Urinary bladder (tissue), 4 donors: ENCODE results near the gene PLA2G12B. TPM values are rescaled to one million over a fixed set of nuclear protein-coding genes. Genes with fewer than 3 reads are reported as not detected.

Source experiments
- DNase-seq: peaks from one replicate; pipeline ENCODE4 v3.0.0-alpha.2; 2015; ENCODE audit errors: extremely low spot score
- H3K27ac ChIP-seq: one replicate; pipeline ENCODE4 v1.5.1; 2013; ENCODE audit warnings: low read depth, mild to moderate bottlenecking, moderate library complexity
- H3K36me3 ChIP-seq: one replicate; pipeline ENCODE4 v1.6.1; 2013; ENCODE audit warnings: mild to moderate bottlenecking, moderate library complexity; ENCODE audit not compliant: insufficient read depth
- H3K4me1 ChIP-seq: one replicate; pipeline ENCODE4 v1.6.1; 2013; ENCODE audit warnings: mild to moderate bottlenecking, moderate library complexity; ENCODE audit not compliant: insufficient read depth
- H3K4me3 ChIP-seq: one replicate; pipeline ENCODE4 v1.5.1; 2013; ENCODE audit warnings: low read depth, low read length
- WGBS: extraction: QIAGEN DNeasy Blood & Tissue Kit; methylation state at CpG from one replicate; pipeline ENCODE4 v1.1.7; 2013; 5-methylcytosine and 5-hydroxymethylcytosine counted together
- polyA plus RNA-seq: library from polyadenylated mRNA; stranded (reverse); fragments of 200-250 nt; gene quantifications from one replicate; pipeline ENCODE4 v1.2.3, GENCODE V29; 2013
- total RNA-seq: library from RNA; depleted of rRNA; stranded (reverse); fragments of >200 nt; gene quantifications from one replicate; pipeline ENCODE4 v1.2.3, GENCODE V29; 2014
- donor health status: healthy with polysubstance abuse.
- donor health status: healthy.

Gene PLA2G12B
- total and polyA plus RNA-seq, 2 donors, result not detected

DNA sequence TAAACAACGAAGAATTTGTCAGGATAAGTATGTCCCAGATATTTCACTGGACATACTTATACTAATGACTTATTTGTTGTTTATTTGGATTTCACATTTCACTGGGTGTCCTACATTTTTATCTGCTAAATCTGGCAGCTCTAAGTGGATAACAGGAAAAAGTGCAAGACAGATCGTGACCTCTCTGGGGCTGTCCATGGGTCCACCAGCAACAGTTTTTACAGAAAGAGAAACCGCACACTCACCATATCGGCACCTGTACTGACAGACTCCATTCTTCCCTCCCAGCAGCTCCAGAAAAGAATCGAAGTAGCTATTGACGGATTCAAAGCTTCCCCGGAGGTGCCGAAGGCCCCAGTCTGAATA lies 393 bp downstream of the PLA2G12B start:
- no peak for DNase-seq
- Histone ChIP-seq H3K36me3 (no peaks in the 10 kb centered on the region), H3K27ac (no peak overlapping the region), H3K4me3 (no peak overlapping the region), H3K4me1 (no peaks in the 10 kb centered on the region)
- WGBS, result 79% methylated on average over 8 of the region's 8 CpGs

DNA sequence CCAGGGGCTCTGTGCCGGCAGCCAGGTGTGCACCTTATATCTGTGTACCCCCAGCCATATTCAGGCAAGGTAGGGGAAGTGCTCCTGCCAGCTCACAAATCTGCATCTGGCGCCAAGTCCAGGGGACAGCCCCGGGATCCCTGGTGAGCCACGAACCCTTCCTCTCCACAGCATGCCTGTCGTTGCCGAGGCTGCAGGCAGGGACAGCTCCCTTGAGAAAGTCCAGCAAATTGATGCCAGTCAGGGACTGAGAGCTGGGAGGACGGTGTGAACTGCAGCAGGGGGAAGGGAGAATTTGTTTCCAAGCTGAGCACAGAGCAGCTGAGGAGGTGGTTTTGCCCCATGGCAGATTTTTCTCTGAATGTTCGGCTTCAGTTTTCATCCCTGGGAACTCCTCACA lies 919 bp downstream of the PLA2G12B start:
- 52% methylated on average over 8 of the region's 8 CpGs for WGBS
- Histone ChIP-seq H3K36me3 (no peaks in the 10 kb centered on the region), H3K4me3 (no peak overlapping the region), H3K27ac (no peak overlapping the region), H3K4me1 (no peaks in the 10 kb centered on the region)
- DNase-seq, result no peak

DNA sequence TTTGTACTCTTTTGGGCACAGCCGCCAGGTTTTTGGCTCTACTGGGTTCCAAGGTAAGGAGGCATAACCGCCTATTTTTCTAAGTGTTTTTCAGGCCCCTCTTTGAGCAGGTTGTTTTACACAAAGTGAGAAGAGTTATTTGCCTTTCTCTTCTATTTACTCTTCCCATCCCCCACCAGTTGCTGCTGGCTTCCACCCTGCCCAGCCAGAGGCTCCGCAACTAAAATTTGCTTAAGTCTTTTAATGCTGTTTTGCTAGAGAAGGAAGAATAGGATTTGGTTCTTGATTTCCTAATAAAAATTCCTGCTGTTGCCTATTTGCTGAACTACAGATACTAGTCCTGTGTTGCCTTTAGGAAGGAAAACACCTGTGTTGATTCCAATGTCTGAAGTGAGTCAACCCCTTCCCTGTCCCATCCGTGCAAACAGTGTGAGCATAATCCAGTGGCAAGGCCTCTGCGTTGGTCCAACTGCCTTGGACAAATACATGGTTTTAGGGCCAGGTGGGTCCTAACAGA lies 1.9 kb downstream of the PLA2G12B start:
- DNase-seq, result no peak
- Histone ChIP-seq H3K36me3 (no peaks in the 10 kb centered on the region), H3K4me3 (no peak overlapping the region), H3K27ac (no peak overlapping the region), H3K4me1 (no peaks in the 10 kb centered on the region)
- WGBS, result 58% methylated on average over 5 of the region's 5 CpGs

DNA sequence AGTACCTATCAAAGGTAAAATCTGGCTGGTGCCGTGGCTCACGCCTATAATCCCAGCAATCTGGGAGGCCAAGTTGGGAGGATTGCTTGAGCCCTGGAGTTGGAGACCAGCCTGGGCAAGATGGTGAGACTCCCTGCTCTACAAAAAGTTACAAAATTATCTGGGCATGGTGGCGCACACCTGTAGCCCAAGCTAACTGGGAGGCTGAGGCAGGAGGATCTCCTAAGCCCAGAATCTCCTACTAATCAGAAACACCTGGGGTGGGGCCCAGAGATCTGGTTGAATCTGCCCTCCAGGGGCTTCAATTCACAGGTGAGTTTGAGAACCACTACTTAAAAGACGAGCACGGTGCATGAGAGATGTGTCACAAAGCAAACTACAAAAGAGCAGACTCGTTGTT lies 2.4 kb downstream of the PLA2G12B start:
- H3K36me3 ChIP-seq, result no peaks in the 10 kb centered on the region
- H3K4me3 ChIP-seq, result no peak overlapping the region
- WGBS, result 85% methylated on average over 6 of the region's 6 CpGs
- H3K4me1 ChIP-seq, result no peaks in the 10 kb centered on the region
- DNase-seq, result no peak
- no peak overlapping the region for H3K27ac ChIP-seq

DNA sequence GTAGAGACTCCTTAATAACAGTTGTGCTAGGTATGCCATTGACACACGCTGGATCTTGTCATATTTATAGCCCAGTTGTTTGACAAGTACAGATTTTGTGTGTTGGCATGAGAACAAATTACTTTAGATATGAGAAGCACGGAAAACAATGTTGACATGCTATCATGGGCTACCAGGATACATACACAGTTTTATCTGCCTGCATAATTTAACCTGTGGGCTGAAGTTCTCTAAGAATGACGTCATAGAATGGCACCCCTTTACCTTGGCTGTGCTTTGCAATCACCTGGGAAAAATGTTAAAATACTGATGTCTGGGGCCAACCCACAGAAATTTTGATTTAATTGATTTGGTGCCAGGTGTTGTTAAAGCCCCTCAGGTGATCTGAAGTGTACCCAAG lies 2.8 kb downstream of the PLA2G12B start:
- Histone ChIP-seq H3K4me1 (no peaks in the 10 kb centered on the region), H3K4me3 (no peak overlapping the region), H3K36me3 (no peaks in the 10 kb centered on the region), H3K27ac (no peak overlapping the region)
- WGBS, result 47% methylated on average over 3 of the region's 3 CpGs
- no peak for DNase-seq

DNA sequence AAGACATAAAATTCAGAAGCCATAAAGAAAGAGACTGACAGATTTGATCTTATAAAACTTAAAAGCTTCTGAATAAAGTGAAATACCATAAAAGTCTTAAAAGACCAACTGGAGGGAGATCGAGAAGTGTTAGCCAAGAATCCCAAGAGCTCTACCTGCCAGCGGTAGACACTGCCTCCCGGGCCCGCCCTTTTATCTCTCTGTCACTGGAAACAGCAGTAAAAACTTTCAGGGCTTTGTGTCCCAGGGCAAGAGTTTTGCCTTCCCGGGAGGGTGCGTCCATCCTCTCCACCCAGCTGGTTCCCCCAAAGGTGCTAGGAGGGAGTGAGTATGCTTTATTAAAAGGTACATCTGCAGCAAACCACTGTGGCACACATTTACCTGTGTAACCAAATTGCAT lies 5.8 kb downstream of the PLA2G12B start:
- no peak for DNase-seq
- 24% methylated on average over 6 of the region's 6 CpGs for WGBS
- Histone ChIP-seq H3K4me1 (no peaks in the 10 kb centered on the region), H3K4me3 (no peak overlapping the region), H3K36me3 (no peaks in the 10 kb centered on the region), H3K27ac (no peak overlapping the region)

DNA sequence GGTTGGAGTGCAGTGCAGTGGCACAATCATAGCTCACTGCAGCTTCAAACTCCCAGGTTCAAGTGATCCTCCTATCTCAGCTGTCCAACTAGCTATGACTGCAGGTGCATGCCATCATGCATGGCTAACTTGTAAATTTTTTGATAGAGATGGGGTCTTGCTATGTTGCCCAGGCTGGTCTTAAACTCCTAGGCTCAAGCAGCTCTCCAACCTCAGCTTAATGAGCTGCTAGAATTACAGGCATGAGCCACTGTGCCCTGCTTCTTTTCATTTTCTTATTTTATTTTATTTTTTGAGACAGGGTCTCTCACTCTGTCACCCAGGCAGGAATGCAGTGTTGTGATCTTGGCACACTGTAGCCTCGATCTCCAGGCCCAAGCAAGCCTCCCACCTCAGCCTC lies 7.6 kb downstream of the PLA2G12B start:
- H3K4me1 ChIP-seq, result no peaks in the 10 kb centered on the region
- no peaks in the 10 kb centered on the region for H3K36me3 ChIP-seq
- no peak for DNase-seq
- no peak overlapping the region for H3K4me3 ChIP-seq
- no peak overlapping the region for H3K27ac ChIP-seq
- WGBS, result 93% methylated on average over 1 of the region's 1 CpG

DNA sequence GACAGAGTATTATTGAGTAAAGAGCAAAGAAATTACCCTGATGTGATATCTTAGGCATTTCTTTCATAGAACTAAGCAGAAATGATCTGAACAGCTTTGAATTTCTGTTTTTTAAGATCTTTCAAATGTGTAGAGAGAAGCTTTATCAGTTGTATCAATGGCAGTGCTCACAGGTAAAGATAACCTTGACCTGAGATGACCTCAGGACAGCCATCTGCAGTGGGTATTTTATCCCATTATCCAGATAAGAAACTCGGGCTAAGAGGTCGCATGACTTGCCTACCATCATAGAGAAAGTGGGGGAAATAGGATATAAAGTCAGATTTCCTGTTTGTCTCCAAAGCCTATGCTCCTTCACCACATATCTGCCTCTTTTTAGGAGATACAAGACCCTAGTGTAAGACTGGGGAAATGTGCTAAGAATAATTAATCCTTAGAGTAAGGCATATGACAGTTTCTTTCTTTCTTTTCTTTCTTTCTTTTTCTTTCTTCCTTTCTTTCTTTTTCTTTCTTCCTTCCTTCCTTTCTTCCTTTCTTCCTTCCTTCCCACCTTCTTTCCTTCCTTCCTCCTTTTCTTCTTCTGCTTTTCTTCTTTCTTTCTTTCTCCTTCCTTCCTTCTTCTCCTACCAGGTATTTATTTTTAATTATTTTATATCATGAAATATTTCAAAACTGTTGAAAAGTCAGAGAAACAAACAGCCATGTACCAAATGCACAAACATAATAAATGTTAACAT lies 10.9 kb downstream of the PLA2G12B start:
- DNase-seq, result no peak
- no peak overlapping the region for H3K27ac ChIP-seq
- H3K4me3 ChIP-seq, result no peak overlapping the region
- no peaks in the 10 kb centered on the region for H3K36me3 ChIP-seq
- 50% methylated on average over 2 of the region's 2 CpGs for WGBS
- no peaks in the 10 kb centered on the region for H3K4me1 ChIP-seq

DNA sequence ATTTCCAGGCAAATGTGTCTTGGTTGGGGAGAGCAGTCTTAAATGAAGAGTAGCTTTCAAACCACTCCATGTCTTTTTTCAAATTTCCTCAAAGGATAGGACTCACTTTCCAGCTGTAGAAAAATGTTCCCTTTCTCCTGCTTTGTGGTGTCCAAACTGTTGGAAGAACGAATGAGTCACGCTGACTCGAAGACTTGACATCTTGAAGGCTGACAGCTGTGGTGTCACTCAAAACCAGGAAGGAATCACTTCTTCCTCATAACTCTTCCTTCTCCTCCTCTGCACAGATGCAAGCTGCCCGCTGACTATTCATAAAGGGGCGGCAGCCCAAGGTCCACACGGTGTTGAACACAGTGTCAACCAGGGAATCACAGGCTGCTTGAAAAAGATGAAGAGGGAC lies 19.2 kb downstream of the PLA2G12B start:
- Histone ChIP-seq H3K4me3 (no peak overlapping the region), H3K4me1 (no peaks in the 10 kb centered on the region), H3K36me3 (no peaks in the 10 kb centered on the region), H3K27ac (no peak overlapping the region)
- no peak for DNase-seq
- WGBS, result 92% methylated on average over 6 of the region's 6 CpGs

DNA sequence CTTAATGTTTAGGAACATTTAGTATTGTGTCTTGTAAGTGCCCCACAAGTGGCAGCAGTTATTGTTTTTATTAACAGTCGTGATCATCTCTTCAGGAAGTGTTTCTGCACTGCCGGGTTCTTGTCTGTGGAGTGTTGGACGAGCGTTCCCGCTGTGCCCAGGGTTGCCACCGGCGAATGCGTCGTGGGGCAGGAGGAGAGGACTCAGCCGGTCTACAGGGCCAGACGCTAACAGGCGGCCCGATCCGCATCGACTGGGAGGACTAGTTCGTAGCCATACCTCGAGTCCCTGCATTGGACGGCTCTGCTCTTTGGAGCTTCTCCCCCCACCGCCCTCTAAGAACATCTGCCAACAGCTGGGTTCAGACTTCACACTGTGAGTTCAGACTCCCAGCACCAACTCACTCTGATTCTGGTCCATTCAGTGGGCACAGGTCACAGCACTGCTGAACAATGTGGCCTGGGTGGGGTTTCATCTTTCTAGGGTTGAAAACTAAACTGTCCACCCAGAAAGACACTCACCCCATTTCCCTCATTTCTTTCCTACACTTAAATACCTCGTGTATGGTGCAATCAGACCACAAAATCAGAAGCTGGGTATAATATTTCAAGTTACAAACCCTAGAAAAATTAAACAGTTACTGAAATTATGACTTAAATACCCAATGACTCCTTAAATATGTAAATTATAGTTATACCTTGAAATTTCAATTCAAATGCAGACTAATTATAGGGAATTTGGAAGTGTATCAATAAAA lies 22.2 kb downstream of the PLA2G12B start:
- no peak overlapping the region for H3K27ac ChIP-seq
- DNase-seq, result no peak
- WGBS, result 89% methylated on average over 20 of the region's 20 CpGs
- H3K4me3 ChIP-seq, result no peak overlapping the region
- no peaks in the 10 kb centered on the region for H3K36me3 ChIP-seq
- H3K4me1 ChIP-seq, result no peaks in the 10 kb centered on the region

DNA sequence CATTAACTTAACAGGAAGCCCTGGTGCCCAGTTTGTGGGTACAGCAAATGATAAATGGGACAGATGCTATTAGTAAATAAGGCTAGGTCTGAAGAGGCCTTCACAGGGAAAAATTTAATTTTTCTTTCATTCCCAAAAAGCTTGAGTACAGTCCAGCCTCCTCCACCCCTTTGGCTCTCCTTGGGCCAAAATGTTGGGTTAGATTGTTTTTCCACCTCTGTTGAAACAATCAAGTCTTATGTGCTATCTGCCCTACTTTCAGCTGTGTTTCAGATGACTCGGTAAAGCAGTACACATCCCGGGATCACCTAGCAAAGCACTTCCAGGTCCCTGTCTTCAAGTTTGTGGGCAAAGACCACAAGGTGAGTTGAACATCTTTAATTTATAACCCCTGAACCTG lies 24.3 kb downstream of the PLA2G12B start:
- DNase-seq, result no peak
- WGBS, result 76% methylated on average over 2 of the region's 2 CpGs
- no peaks in the 10 kb centered on the region for H3K36me3 ChIP-seq
- H3K4me1 ChIP-seq, result no peaks in the 10 kb centered on the region
- H3K4me3 ChIP-seq, result no peak overlapping the region
- H3K27ac ChIP-seq, result no peak overlapping the region

DNA sequence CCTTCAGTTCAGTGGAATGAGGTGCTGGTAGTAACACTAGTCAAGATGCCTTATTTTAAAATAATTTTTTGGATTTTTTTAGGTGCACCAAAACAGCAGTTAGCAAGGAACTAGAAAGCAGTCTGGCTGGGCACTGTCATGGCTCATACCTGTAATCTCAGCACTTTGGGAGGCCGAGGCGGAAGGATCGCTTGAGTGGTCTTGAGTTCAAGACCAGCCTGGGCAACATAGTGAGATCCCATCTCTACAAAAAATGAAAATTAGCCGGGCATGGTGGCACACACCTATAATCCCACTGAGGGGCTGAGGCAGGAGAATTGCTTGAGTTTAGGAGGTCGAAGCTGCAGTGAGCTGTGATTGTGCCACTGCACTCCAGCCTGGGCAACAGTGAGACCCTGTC lies 25.8 kb downstream of the PLA2G12B start:
- Histone ChIP-seq H3K36me3 (no peaks in the 10 kb centered on the region), H3K4me3 (no peak overlapping the region), H3K27ac (no peak overlapping the region), H3K4me1 (no peaks in the 10 kb centered on the region)
- no peak for DNase-seq
- WGBS, result 97% methylated on average over 5 of the region's 5 CpGs

DNA sequence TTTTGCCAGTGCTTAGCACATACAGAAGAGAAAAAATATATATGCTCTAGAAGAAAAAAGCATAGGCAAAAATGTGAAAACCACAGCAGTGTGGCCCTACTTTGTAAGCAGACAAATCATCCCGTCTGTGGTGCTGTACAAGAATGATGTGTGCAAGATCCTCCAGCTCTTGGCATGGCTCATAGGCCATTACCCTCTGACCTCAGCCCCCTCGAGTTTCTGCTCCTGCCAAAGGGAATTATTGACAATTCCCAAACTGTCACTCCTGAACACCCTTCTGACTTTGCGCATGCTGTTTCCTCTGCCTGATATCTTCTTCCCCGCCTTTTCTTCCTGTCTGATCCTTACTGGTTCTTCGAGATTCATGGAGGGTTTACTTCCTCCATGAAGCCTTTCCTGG lies 27.1 kb downstream of the PLA2G12B start:
- 63% methylated on average over 5 of the region's 5 CpGs for WGBS
- Histone ChIP-seq H3K4me1 (no peaks in the 10 kb centered on the region), H3K27ac (no peak overlapping the region), H3K36me3 (no peaks in the 10 kb centered on the region), H3K4me3 (no peak overlapping the region)
- no peak for DNase-seq

DNA sequence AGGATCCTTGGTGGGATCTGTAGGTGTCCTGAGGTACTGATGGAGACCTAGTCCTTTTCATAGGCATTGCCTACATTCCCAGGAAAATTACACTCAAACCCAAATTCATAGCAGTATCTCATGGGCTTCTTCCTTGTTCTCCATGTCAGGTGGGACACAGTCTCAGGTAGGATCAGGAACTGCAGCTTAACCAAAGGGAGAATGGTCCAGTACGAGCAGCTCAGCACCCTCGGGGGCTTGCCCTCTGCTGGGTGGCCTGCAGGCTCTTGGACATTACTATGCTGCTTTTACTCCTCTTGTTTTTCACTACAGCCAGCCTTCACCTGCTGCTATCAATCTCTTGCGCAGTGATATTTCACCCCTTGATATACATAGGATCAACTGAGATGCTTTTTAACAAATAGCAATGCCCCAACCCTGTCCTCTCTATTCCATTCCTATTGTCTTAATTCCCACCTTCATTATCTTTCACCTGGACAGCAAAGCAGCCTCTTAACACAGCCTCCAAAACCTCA lies 28.6 kb downstream of the PLA2G12B start:
- DNase-seq, result no peak
- H3K4me3 ChIP-seq, result no peak overlapping the region
- H3K4me1 ChIP-seq, result no peaks in the 10 kb centered on the region
- 89% methylated on average over 3 of the region's 3 CpGs for WGBS
- H3K27ac ChIP-seq, result no peak overlapping the region
- H3K36me3 ChIP-seq, result no peaks in the 10 kb centered on the region
